NOMO-1 treated with dmso at 0.1 percent for 144 hours (cell line): Measurements from ENCODE around the gene LRRC9.

ENCODE experiments used
- DNase-seq: peaks from one replicate; lab custom pipeline; 2025; ENCODE audit not compliant: unreplicated experiment; lab: John Stamatoyannopoulos, UW

The LRRC9 gene

DNA sequence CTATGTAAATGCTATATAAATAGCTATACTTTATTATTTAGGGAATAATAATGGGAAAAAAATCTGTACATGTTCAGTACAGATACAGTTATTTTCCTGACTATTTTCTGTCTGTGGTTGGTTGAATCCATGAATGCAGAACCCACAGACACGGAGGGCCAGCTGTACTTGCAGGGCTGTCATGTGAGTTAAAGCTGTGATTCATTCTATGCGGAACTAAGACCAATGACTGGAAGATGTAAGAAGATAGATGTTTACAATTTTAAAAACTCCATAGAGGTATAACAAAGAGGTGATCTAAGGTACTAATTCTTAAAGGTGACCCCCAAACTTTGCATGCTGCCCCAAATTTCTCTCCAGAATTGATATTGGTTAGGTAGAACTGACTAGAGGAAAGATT lies 186.4 kb downstream of the LRRC9 start:
- DNase-seq: no peak

DNA sequence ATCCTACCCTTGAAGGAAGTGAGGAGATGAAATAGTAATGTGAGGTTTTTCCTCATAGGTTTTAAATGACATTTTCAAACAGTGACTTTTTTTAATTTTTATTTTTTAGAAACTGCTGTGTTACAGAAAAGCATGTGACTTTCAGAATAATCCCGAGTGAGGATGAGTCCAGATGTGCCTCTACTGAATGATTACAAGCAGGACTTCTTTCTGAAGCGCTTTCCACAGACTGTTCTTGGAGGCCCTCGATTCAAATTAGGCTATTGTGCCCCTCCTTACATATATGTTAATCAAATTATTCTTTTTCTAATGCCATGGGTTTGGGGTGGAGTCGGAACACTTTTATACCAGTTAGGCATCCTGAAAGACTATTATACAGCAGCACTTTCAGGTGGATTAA lies 187.5 kb downstream of the LRRC9 start:
- no peak for DNase-seq

DNA sequence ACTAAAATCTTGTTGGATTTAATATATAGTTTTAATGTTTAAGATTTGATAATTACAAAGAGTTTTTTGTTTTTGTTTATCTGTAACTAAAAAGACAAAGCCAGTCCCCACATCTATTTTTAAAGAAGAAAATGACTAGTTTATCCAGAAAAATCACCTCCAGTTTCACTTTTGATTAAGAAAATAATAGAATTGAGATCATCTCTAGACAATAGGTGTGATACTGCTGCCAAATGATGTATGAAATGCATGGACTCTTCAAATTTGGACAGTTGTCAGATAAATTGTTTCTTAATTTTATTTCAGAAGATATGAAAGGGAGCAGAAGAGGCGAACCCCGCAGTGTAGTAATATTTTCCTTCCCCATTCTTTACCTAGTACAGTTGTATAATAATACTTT lies 191.8 kb downstream of the LRRC9 start:
- no peak for DNase-seq
